GM19463 (cell line): ENCODE data around the gene NFATC2.

Experiments used
- ATAC-seq: cut with Tn5 transposase; IDR thresholded peaks from one replicate; pipeline ENCODE4 v1.9.1; 2021; ENCODE audit warnings: mild to moderate bottlenecking, moderate library complexity; ENCODE audit not compliant: unreplicated experiment

Gene NFATC2

GRCh38 chr20:51399006-51399890 lies 143.3 kb downstream of the NFATC2 start:
- ATAC-seq = no peak

GRCh38 chr20:51398552-51398951 lies 144.0 kb downstream of the NFATC2 start:
- ATAC-seq = no peak

GRCh38 chr20:51398083-51398482 lies 144.4 kb downstream of the NFATC2 start:
- ATAC-seq = no peak

- ATAC-seq = no peak
Measured at GRCh38 chr20:51397137-51397536, 145.4 kb downstream of the NFATC2 start.

GRCh38 chr20:51396365-51396909 lies 146.1 kb downstream of the NFATC2 start:
- no peak for ATAC-seq

DNA sequence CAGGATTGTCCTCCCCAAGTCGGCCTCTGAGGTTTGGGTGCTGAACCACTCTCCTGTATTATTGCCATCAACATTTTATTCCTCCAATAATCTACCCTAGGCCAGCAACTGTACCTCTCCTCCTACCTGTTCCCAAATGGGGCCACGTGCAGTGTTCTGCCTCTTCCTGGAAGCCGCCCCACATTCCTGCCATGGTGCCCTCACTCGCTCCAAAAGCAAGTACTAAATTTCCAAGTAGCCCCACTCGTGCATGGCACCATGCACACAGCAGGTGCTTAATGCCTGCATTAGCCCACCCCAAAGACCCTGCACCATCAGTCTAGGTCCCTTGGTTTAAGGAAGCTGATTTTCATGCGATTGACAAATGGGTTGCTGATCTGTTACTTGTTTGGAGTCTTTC lies 147.8 kb downstream of the NFATC2 start:
- no peak for ATAC-seq

DNA sequence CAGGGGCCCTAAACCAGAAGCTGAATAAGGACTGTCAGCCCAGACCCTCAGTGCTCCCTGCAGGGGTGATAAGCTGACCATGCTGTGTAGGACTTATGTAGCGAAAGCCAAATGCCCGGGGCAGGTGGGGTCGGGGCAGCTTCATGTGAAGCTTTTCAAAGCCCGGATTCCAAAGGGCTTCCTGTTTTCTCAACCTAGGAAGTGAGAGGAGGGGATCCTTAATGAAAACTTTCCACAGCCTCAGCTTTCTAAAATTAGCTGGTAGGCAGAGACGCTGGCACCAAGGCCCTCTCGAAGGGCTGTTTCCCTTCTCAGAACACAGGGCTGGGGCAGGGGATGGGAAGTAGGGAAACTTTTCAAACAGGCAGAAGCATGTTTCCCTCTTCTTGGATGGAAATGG lies 148.9 kb downstream of the NFATC2 start:
- ATAC-seq = no peak

DNA sequence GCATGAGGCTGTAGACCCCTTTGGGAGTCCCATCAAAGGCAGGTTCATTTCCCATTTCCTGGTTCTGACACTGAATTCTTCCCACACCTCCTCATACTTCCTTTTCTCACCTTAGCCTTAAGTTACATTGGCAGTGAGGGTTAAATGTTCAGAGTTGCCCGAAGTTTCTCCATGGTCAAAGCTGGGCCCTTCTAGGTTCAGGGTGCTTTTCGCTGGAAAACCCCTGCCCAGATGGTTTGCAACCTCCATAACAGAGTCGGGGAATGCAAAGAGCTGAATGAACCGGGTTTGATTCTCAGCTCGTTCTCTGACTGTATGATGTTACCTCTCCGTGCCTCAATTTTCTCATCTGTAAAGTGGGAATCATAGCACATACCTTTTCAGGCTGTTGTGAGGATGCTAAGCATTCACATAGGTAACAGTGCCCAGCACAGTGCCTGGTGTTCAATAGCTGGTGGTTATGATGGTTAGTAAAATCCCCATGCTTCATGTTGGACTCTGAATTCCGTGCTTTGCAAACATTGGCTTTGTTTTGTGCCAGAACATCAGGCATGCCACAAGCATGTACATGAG lies 149.8 kb downstream of the NFATC2 start:
- no peak for ATAC-seq

DNA sequence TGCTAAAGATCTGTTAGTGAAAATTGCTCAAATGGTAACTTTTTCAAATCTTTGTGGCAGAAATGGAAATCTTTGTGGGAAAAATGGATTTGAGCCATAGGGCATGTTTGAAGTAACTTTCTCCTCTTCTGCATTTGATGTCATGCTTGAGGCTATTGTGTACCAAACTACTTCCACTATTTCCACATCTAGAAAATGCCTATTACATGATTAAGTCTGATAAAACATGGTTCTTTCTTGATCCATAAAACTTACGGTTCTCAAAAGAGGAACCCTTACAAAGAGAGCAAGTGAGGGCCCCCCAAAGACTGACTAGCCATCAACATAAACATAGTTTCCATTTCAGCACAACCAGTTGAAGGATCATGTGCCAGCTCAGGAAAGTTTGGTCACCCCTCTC lies 150.6 kb downstream of the NFATC2 start:
- no peak for ATAC-seq

GRCh38 chr20:51389543-51390264 lies 152.8 kb downstream of the NFATC2 start:
- ATAC-seq = no peak

GRCh38 chr20:51388756-51389542 lies 153.6 kb downstream of the NFATC2 start:
- no peak for ATAC-seq

DNA sequence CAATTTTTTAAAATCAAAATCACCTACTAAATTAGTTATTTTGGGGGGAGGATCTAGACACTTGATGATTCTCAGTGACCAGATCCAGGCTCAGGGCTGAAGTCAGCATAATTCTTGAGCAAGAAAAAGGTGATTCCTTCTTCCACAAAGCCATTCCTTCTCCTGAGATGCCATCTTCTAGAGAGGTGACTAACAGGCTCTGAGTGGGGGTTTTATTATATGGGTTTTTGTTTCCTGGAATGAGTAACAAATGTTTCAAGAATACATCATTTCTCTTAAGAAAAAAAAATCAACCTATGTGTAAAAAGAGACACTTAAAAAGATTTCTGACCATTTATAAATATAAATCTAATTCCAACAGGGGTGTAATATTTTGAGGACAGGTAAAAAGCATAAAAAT lies 154.3 kb downstream of the NFATC2 start:
- no peak for ATAC-seq

DNA sequence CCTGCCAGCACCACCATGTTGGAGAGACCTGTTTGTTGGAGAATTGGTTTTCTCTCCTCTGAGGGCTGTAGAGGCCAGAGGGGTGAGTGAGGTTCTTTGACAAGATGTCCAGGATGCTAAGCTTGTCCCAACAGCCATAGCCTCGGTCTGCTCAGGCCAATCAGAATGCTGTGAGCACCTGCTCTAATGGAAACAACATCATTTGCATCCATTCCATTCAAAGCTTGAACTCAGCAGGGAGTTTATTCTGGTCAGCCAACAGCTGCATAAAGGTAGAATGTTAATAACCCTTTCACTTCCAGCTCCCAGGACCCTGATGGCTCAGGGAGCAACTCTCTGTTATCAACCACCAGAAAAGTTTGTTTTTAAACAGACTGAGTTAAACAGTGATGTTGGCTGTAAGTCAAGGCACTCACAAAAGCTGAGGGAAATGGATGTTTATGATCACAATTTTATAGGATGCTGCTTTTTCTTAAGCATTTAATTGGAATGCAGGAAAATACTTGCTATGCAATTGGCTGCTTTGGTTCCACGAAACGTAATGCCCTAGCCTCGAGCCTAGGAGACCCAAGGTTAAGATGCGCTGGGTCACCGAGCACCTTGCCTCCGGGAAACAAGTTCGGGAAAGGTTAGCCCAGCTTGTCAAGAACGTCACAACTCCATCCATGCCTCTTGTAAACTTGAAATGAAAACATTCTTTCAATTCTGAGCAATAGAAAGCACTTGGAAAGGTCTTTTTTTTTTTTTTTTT lies 155.2 kb downstream of the NFATC2 start:
- no peak for ATAC-seq

DNA sequence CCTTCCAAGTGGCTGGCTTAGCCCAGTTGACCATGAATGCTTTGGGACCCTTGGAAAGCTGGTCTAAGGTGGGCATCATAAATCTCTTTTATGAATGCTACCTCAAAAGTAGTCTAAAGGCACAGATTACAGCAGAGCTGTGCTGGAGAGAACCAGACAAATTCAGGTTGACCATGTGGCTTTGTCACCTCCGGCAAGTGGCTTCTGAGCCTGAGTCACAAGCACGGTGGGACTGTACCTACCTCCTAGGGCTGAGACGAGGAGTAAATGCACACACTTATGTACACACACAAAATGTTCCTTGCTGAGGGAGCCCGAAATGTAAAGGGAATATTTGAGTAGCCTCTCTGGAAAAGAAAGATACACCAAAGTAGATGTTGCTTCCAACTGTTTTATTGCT lies 155.9 kb downstream of the NFATC2 start:
- no peak for ATAC-seq

GRCh38 chr20:51385646-51386530 lies 156.6 kb downstream of the NFATC2 start:
- ATAC-seq = peak; percentile 47

- no peak for ATAC-seq
Measured at GRCh38 chr20:51384875-51385274, 157.6 kb downstream of the NFATC2 start.

- ATAC-seq = no peak
Measured at GRCh38 chr20:51383891-51384510, 158.5 kb downstream of the NFATC2 start.

GRCh38 chr20:51382986-51383821 lies 159.3 kb downstream of the NFATC2 start:
- ATAC-seq = no peak
